Testis (tissue), 2 donors: ENCODE measurements around the gene CTNNA2.

ENCODE experiments used
- POLR2A ChIP-seq: fragments of 450-650 bp; IDR thresholded peaks from one replicate; pipeline ENCODE4 v1.6.1; 2017; ENCODE audit warnings: antibody characterized with exemption, mild to moderate bottlenecking, moderate library complexity
- TF ChIP-seq, protein P1 (sequence below), 3 experiments: fragments of 450-650 bp in 2 of 3; fragments of 200-600 bp in 1 of 3; sonication (generic) in 1 of 3; IDR thresholded peaks; one replicate each; pipeline ENCODE4 v1.5.1; 2016 to 2019; ENCODE audit warnings: antibody characterized with exemption in 3 of 3, mild to moderate bottlenecking in 2 of 3, moderate library complexity in 1 of 3

GRCh38 chr2:80113399-80113798 lies 600.5 kb downstream of the CTNNA2 start:
- TF ChIP-seq, protein P1, sequence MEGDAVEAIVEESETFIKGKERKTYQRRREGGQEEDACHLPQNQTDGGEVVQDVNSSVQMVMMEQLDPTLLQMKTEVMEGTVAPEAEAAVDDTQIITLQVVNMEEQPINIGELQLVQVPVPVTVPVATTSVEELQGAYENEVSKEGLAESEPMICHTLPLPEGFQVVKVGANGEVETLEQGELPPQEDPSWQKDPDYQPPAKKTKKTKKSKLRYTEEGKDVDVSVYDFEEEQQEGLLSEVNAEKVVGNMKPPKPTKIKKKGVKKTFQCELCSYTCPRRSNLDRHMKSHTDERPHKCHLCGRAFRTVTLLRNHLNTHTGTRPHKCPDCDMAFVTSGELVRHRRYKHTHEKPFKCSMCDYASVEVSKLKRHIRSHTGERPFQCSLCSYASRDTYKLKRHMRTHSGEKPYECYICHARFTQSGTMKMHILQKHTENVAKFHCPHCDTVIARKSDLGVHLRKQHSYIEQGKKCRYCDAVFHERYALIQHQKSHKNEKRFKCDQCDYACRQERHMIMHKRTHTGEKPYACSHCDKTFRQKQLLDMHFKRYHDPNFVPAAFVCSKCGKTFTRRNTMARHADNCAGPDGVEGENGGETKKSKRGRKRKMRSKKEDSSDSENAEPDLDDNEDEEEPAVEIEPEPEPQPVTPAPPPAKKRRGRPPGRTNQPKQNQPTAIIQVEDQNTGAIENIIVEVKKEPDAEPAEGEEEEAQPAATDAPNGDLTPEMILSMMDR (IDR thresholded peaks at IDR 0.05) = no peak
- TF ChIP-seq POLR2A = no peak
